Osteoblast (primary cell): ENCODE data around the gene KLHL18. TPM values are rescaled to one million over a fixed set of nuclear protein-coding genes. Genes with fewer than 3 reads are reported as not detected.

Experiments
- DNase-seq: peaks from one replicate; pipeline ENCODE4 v3.0.0; 2011; ENCODE audit warnings: low spot score, mixed read lengths; ENCODE audit not compliant: insufficient read length; ENCODE audit errors: missing footprints
- H2AFZ ChIP-seq: 2 replicates; pipeline ENCODE4 v1.6.0; 2011; ENCODE audit warnings: mild to moderate bottlenecking, low read length
- H3K27ac ChIP-seq: 2 replicates; pipeline ENCODE4 v1.5.1; 2011; ENCODE audit warnings: mild to moderate bottlenecking, low read depth, low read length, moderate library complexity
- H3K27me3 ChIP-seq: 2 replicates; pipeline ENCODE4 v1.6.0; 2012; ENCODE audit warnings: mild to moderate bottlenecking, control low read depth, inconsistent platforms, low read length, moderate library complexity; ENCODE audit not compliant: insufficient read depth
- H3K36me3 ChIP-seq: 2 replicates; pipeline ENCODE4 v1.5.1; 2011; ENCODE audit warnings: mild to moderate bottlenecking, low read length, control low read depth, moderate library complexity; ENCODE audit not compliant: insufficient read depth
- H3K4me1 ChIP-seq: 2 replicates; pipeline ENCODE4 v1.5.1; 2011; ENCODE audit warnings: mild to moderate bottlenecking, low read length, control low read depth, moderate library complexity; ENCODE audit not compliant: insufficient read depth
- H3K4me2 ChIP-seq: 2 replicates; pipeline ENCODE4 v1.6.0; 2011; ENCODE audit warnings: mild to moderate bottlenecking, low read length; ENCODE audit not compliant: insufficient read depth
- H3K4me3 ChIP-seq: fragments of 200-600 bp; sonication (generic); 3 replicates; pipeline ENCODE4 v1.5.1; 2012; ENCODE audit warnings: mild to moderate bottlenecking, low read length, inconsistent platforms; ENCODE audit not compliant: insufficient read depth
- H3K79me2 ChIP-seq: 2 replicates; pipeline ENCODE4 v1.6.0; 2012; ENCODE audit warnings: mild to moderate bottlenecking, low read length, control low read depth, inconsistent platforms; ENCODE audit not compliant: insufficient read depth
- H3K9me3 ChIP-seq: 2 replicates; pipeline ENCODE4 v1.5.1; 2011; ENCODE audit warnings: low read depth, low read length, control low read depth
- H4K20me1 ChIP-seq: 2 replicates; pipeline ENCODE4 v1.6.0; 2012; ENCODE audit warnings: mild to moderate bottlenecking, low read length, control low read depth; ENCODE audit not compliant: insufficient read depth
- total RNA-seq: library from RNA; depleted of rRNA; stranded (reverse); fragments of >200 nt; gene quantifications from 2 replicates; pipeline ENCODE4 v1.2.3, GENCODE V29; 2012
- TF ChIP-seq, protein P1 (sequence below): IDR thresholded peaks from 2 replicates; pipeline ENCODE4 v1.5.1; 2011; ENCODE audit warnings: mild to moderate bottlenecking, low read depth, low read length, moderate library complexity; ENCODE audit errors: extremely low read depth

Gene KLHL18
- total RNA-seq, 1 donor = 21.4 TPM

DNA sequence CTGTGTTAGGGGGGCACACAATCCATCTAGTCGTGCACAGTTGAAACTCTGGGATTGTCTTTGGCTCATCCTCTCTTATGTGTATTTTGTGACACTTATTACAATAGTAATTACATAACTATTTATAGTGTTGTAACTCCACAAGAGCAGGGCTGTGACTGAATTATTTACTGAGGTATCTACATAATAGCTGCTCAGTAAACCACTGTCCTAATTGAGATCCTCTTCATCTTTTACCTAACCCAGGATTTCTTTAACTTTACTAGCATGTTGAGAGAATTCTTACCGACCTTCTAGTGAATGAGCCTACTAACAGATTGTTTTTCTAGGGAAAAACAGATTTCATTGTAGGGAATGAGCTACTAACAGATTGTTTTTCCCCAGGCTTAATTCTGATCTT lies 11.1 kb downstream of the KLHL18 start:
- H3K27ac ChIP-seq = no peak overlapping the region
- H4K20me1 ChIP-seq = peaks cover 22% of the 10 kb centered on the region
- H2AFZ ChIP-seq = no peak overlapping the region
- no peaks in the 10 kb centered on the region for H3K9me3 ChIP-seq
- H3K27me3 ChIP-seq = no peaks in the 10 kb centered on the region
- DNase-seq = no peak
- H3K4me3 ChIP-seq = no peak overlapping the region
- no peaks in the 10 kb centered on the region for H3K36me3 ChIP-seq
- peaks cover under 1% of the 10 kb centered on the region for H3K4me1 ChIP-seq
- peaks cover 87% of the 10 kb centered on the region for H3K79me2 ChIP-seq
- H3K4me2 ChIP-seq = no peak overlapping the region
- TF ChIP-seq, protein P1, sequence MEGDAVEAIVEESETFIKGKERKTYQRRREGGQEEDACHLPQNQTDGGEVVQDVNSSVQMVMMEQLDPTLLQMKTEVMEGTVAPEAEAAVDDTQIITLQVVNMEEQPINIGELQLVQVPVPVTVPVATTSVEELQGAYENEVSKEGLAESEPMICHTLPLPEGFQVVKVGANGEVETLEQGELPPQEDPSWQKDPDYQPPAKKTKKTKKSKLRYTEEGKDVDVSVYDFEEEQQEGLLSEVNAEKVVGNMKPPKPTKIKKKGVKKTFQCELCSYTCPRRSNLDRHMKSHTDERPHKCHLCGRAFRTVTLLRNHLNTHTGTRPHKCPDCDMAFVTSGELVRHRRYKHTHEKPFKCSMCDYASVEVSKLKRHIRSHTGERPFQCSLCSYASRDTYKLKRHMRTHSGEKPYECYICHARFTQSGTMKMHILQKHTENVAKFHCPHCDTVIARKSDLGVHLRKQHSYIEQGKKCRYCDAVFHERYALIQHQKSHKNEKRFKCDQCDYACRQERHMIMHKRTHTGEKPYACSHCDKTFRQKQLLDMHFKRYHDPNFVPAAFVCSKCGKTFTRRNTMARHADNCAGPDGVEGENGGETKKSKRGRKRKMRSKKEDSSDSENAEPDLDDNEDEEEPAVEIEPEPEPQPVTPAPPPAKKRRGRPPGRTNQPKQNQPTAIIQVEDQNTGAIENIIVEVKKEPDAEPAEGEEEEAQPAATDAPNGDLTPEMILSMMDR = no peak

DNA sequence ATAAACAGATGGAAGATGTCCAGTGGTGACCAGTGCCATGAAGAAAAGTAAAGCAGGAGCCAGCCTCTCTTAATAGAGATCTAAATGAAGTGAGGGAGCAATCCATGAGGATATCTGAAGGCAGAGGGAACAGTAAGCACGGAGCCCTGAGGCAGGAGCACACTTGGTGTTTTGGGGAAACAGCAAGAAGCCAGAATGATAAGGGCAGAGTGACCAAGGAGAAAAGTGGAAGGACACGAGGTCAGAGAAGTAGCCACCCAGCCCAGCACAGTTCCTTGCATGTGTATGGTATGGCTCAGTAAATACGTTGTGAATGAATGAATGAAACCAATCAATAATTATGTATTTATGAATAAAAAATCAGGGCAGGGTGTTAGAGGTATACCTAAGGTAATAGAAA lies 11.6 kb downstream of the KLHL18 start:
- Histone ChIP-seq H2AFZ (no peak overlapping the region), H3K9me3 (no peaks in the 10 kb centered on the region), H3K27me3 (no peaks in the 10 kb centered on the region), H3K4me3 (no peak overlapping the region), H3K4me1 (no peaks in the 10 kb centered on the region), H3K27ac (no peak overlapping the region), H3K36me3 (no peaks in the 10 kb centered on the region), H4K20me1 (peaks cover 24% of the 10 kb centered on the region), H3K4me2 (no peak overlapping the region), H3K79me2 (peaks cover 85% of the 10 kb centered on the region)
- TF ChIP-seq, protein P1 = no peak
- DNase-seq = no peak

DNA sequence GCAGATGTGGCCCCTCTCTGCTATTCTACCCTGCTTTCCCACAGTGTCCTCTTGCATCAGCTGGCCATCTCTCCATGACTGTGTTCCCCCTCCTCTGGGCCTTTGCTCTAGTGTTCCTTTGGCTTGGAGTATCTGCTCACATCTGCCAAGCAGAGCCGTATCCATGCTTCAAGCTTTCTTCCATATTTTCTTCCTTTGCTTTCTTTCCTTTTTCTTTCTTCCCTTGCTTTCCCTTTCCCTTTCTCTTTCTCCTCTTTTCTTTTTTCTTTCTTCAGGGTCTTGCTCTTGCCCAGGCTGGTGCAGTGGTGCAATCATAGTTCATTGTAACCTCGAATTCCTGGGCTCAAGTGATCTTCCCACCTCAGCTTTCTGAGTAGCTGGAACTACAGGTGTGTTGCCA lies 12.6 kb downstream of the KLHL18 start:
- no peak overlapping the region for H3K4me3 ChIP-seq
- H3K9me3 ChIP-seq = no peaks in the 10 kb centered on the region
- TF ChIP-seq, protein P1 = no peak
- H3K36me3 ChIP-seq = no peaks in the 10 kb centered on the region
- H3K27ac ChIP-seq = no peak overlapping the region
- no peaks in the 10 kb centered on the region for H3K4me1 ChIP-seq
- no peaks in the 10 kb centered on the region for H3K27me3 ChIP-seq
- no peak overlapping the region for H3K4me2 ChIP-seq
- H2AFZ ChIP-seq = no peak overlapping the region
- no peak for DNase-seq
- H4K20me1 ChIP-seq = peaks cover 21% of the 10 kb centered on the region
- peaks cover 78% of the 10 kb centered on the region for H3K79me2 ChIP-seq

DNA sequence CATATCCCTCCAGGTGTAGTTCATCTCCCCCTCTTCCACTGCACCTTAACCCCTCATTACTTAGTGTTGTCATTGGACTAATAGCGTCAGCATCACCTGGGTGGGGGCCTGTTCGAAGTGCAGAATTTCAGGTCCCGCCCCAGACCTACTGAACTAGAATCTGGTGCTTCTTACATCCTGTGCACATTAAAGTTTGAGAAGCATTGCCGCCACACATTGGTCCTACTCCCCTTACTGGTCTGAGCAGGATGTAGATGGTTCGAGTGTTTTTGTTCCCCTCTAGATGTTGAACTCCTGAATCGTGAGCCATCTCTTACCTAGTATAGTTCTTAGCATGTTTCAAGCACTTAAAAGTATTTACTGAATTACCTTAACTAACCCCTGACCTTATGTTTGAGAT lies 13.2 kb downstream of the KLHL18 start:
- Histone ChIP-seq H3K36me3 (no peaks in the 10 kb centered on the region), H3K27ac (no peak overlapping the region), H3K9me3 (no peaks in the 10 kb centered on the region), H3K27me3 (no peaks in the 10 kb centered on the region), H3K79me2 (peaks cover 71% of the 10 kb centered on the region), H3K4me1 (no peaks in the 10 kb centered on the region), H3K4me3 (no peak overlapping the region), H3K4me2 (no peak overlapping the region), H2AFZ (no peak overlapping the region), H4K20me1 (peaks cover 20% of the 10 kb centered on the region)
- no peak for DNase-seq
- TF ChIP-seq, protein P1 = no peak
